HG02981 (cell line): ENCODE measurements around the gene FTCD.

Experiments used
- ATAC-seq: cut with Tn5 transposase; IDR thresholded peaks from one replicate; pipeline ENCODE4 v1.9.1; 2021; ENCODE audit warnings: mild to moderate bottlenecking, moderate library complexity; ENCODE audit not compliant: unreplicated experiment

The FTCD gene

GRCh38 chr21:46095083-46095719, 60.2 kb downstream of the FTCD start:
- no peak for ATAC-seq

DNA sequence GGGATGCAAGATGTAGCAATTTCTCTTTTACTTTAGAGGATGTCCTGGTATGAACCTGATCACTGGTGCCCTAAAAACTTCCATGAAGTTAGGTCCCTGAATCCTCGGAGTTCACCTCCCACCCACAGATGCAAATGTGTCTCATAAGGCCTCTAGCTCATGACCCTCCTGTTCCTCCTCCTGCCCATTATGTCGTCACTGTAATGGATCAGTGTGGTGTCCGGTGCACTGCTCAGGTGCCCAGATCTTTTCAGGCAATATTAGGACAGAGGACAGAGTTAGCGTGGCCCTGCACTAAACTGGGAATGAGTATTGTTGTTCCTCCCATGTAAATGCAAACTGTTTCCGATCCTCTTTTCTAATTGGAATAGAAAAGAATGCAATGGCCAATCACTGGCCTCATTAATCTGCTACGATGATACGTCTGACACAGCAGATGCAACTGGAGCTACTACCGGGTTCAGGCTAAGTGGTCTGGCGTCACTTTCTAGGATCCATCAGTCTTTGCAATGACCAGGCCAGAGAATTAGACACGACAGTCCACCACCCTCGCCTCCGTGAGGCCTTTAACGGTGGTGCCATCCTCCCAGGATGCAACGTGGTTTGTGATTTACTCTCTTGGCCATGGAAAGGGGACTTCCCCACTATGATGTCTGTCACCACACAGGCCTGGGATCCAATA, 60.8 kb downstream of the FTCD start:
- ATAC-seq: no peak

DNA sequence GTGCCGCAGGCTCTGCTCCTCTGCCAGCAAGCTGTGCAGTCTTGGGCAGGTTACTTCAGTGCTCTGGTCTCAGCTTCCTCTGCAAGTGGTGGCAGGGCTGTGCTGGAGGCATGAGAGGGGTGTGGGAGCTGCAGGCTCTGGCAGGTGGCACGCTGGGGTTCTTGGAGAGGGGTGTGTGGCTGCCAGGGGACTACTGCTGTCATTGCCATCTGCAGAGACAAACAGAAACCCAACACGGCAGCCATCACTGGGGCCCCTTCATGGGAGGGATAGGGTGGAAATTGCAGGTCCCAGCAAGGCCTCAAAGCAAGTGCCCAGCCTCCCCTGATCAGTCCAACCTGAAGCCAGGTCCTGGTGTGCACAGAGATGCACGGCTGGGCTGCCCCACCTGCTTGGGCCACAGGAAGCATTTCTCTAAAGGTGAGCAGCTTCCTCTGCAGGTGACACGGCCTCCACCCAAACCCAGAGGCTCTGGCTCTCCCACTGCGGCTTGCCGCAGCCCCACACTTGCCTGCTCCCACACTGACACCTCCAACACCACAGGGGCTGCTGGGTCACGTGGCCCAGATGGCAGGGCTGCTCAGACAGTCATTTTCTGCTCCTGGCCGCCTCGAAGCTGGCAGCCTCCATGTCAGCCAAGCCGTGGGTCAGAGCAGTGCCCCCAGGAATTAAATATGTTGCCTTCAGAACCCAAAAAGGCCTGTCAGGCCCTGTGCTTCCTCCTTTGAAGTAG, 61.5 kb downstream of the FTCD start:
- no peak for ATAC-seq

DNA sequence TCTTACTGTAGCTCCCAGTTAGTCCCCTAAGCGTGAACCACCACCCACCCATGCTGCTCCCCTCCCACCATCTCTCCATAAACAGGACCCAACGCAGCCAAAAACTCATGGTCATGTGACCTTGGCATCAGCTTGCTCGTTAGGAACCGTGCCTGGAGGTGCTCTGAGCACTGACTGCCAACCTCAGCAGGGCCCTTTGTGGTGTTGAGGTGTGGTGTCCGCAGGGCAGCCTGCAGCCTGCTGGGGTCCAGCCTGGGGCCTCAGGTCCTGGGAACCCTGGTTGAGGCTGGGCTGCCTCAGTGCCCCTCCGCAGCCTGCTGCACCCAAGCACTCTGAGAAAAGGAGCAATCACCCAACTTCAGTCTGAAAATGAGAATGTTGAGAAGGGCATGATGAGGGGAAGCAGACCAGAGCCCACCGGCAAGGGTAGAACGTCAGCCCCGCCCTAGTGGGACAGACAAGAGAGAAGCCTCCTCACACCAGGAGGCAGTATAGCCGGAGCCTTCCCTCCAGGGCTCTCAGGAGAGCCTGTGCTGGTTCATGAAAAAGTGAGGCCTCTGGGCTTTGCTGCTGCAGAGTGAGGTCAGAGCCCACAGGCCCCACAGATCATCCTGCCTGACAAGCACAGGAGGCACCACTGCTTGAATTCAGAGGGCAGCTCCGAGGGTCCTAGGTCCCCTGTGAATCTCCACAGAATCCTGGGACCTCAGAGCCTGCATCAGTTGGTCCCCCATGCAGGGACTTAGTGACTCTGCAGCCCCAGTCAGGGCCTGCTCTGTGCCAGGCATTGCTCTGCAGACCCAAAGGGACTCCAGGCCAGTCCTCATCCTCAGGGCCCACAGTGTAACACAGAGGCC, 62.3 kb downstream of the FTCD start:
- ATAC-seq: no peak

DNA sequence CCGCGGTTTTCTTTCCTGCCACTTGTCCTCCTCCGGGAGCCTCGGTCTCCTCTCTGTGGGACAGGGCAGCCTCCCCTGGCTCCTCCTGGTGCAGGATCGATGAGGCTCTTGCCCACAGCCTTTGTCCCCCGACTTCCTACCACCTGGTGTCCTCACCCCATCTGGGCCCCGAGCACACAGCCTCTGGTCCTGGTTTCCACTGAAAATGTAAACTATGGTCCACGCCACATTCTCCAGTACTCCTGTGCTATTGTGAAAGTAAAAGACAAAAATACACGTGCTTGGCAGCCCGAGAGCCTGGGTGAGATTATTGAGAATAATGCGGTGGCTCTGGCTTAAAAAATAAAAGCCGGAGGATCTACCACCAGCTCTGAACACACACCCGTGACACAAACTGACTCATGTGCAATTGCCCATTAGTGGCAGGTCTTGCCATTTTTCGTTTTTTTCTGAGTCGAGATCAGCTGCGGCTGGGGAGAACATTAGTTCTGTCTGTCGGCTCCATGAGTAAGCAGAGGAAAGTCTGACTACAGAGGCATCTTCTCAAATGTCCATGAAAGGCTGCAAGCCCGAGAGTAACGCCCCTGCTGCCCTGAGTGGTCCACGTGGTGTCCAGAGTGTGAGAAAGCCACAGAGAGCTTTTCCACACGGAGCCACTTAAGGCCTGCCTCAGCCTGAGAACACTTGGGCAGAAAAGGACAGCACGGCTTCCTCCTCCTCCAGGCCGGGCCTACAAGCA, 63.2 kb downstream of the FTCD start:
- no peak for ATAC-seq

DNA sequence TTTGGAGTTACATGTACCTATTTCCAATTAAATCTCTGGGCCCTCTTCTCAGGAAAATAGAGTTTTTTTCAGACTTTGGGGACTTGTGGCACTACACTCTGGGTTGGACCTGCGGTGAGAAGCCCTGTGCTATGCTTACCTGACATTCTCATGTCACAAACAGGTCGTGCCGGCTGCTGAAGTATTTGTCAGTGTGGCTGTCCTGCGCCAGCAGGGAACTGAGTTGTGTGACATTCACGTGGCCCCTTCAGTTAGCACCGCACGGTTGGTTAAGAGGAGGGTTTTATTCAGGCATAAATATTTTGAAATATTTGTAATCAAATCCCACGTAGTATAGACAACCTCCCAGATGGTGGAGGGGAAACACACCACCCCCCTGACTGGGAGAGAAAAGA, 63.8 kb downstream of the FTCD start:
- ATAC-seq: no peak

GRCh38 chr21:46091118-46091517, 64.3 kb downstream of the FTCD start:
- no peak for ATAC-seq

GRCh38 chr21:46089285-46089684, 66.1 kb downstream of the FTCD start:
- no peak for ATAC-seq

DNA sequence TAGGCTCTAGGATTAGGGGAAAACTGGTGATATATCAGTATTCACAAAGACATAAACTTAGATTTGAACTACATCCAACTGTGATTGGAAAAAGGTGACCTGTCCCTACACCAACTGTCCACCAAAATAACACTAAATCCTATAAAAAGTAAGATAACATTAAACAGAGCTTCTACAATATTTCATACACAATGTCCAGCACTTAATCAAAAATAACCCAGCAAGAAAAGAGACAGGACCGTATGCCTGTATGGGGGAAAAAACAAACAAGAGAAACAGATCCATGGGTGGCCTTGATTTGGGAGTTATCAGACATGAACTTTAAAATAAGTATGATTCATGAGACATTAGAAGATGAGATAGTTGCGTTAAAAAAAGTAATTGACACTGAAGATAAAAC, 67.2 kb downstream of the FTCD start:
- ATAC-seq: no peak

DNA sequence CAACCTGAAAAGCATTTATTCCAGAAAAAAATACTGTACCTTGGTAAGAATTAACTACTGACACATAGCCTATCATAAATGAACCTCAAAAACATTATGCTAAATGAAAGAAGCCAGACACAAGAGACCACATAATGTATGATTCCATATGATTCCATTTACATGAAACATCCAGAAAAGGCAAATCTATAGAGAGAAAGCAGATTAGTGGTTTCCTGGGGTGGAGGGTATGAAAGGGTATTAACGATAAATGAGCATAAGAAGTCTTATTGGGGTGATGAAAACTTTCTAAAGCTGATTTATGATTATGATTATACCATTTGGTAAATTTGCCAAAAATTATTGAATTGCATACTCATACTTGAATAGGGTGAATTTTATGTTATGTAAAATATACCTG, 67.7 kb downstream of the FTCD start:
- ATAC-seq: no peak
